Measurements from ENCODE around the gene GPHN.

GPHN gene

GRCh38 chr14:66979101-66979974 lies 471.4 kb downstream of the GPHN start:
- Histone ChIP-seq H3K27ac (no peak overlapping the region), H3K36me3 (no peaks in the 10 kb centered on the region), H3K9me3 (no peaks in the 10 kb centered on the region), H3K27me3 (no peaks in the 10 kb centered on the region), H3K4me3 (no peak overlapping the region), H3K4me1 (no peaks in the 10 kb centered on the region)
- TF ChIP-seq CTCF (IDR thresholded peaks at IDR 0.05), result no peak
- intact Hi-C loops (cut with DNase I; ENCODE audit: low total_unique reads), result no loop called here
- DNase-seq, result no peak

- Histone ChIP-seq H3K4me3 (no peak overlapping the region), H3K27me3 (no peaks in the 10 kb centered on the region), H3K27ac (no peak overlapping the region), H3K4me1 (no peaks in the 10 kb centered on the region), H3K9me3 (no peaks in the 10 kb centered on the region), H3K36me3 (no peaks in the 10 kb centered on the region)
- no peak for TF ChIP-seq CTCF (IDR thresholded peaks at IDR 0.05)
- DNase-seq, result no peak
- intact Hi-C loops (cut with DNase I; ENCODE audit: low total_unique reads), result no loop called here
Observed at GRCh38 chr14:66982247-66982646, 474.3 kb downstream of the GPHN start.

- no peak for DNase-seq
- intact Hi-C loops (cut with DNase I; ENCODE audit: low total_unique reads), result no loop called here
- Histone ChIP-seq H3K36me3 (peaks cover 0 to 2% (median 0%) of the 10 kb centered on the region in 3 donors), H3K27me3 (no peaks in the 10 kb centered on the region), H3K4me1 (no peaks in the 10 kb centered on the region), H3K4me3 (no peak overlapping the region), H3K9me3 (no peaks in the 10 kb centered on the region), H3K27ac (no peak overlapping the region)
- no peak for TF ChIP-seq CTCF (IDR thresholded peaks at IDR 0.05)
Observed at GRCh38 chr14:66992776-66993175, 484.8 kb downstream of the GPHN start.

GRCh38 chr14:66993512-66993911 lies 485.6 kb downstream of the GPHN start:
- Histone ChIP-seq H3K36me3 (peaks cover 0 to 5% (median 0%) of the 10 kb centered on the region in 3 donors), H3K9me3 (no peaks in the 10 kb centered on the region), H3K27ac (no peak overlapping the region), H3K27me3 (no peaks in the 10 kb centered on the region), H3K4me1 (no peaks in the 10 kb centered on the region), H3K4me3 (no peak overlapping the region)
- no peak for TF ChIP-seq CTCF (IDR thresholded peaks at IDR 0.05)
- intact Hi-C loops (cut with DNase I; ENCODE audit: low total_unique reads), result no loop called here
- no peak for DNase-seq

DNA sequence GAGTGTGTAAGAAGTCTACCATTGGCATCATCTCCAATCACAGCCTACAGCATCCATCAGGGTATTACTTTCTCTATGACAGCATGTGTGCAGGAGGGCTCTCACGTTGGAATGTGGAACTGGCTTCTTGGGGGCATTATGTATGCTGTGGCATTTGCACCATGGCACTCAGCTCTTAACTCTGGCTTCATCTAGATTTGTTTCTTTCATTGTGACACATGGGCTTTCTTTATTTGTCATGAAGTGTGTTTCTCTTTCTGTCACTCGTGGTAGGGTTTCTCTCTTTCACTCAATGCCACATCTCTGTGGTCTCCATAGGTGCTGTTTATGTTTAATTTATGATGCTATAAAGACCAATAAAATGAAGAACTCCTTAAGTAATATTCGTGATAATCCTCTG lies 490.1 kb downstream of the GPHN start:
- Histone ChIP-seq H3K4me1 (no peaks in the 10 kb centered on the region), H3K9me3 (no peaks in the 10 kb centered on the region), H3K36me3 (peaks cover 0 to 5% (median 0%) of the 10 kb centered on the region in 3 donors), H3K4me3 (no peak overlapping the region), H3K27ac (no peak overlapping the region), H3K27me3 (no peaks in the 10 kb centered on the region)
- DNase-seq, result no peak
- no peak for TF ChIP-seq CTCF (IDR thresholded peaks at IDR 0.05)
- intact Hi-C loops (cut with DNase I; ENCODE audit: low total_unique reads), result no loop called here
